GM21528 (cell line): ENCODE results near the gene SYCP2.
"Not testable (repeated sequence)": the region's sequence is repeated elsewhere in the genome, so short reads cannot be mapped to it uniquely, and the experiment has no call there.

Experiments
- ATAC-seq: cut with Tn5 transposase; IDR thresholded peaks from one replicate; pipeline ENCODE4 v1.9.1; 2021; ENCODE audit warnings: mild to moderate bottlenecking, moderate library complexity; ENCODE audit not compliant: unreplicated experiment, low FRiP score

Gene SYCP2

GRCh38 chr20:59911041-59911440, 22.4 kb downstream of the SYCP2 start:
- no peak for ATAC-seq

GRCh38 chr20:59908855-59909254, 24.6 kb downstream of the SYCP2 start:
- ATAC-seq = no peak

- ATAC-seq = no peak
These were observed 29.8 kb downstream of the SYCP2 start for GRCh38 chr20:59903621-59904020.

GRCh38 chr20:59902470-59902869, 31.0 kb downstream of the SYCP2 start:
- no peak for ATAC-seq

- no peak for ATAC-seq
These were observed 37.5 kb downstream of the SYCP2 start for GRCh38 chr20:59895908-59896307.

- no peak for ATAC-seq
These were observed 41.9 kb downstream of the SYCP2 start for GRCh38 chr20:59891581-59891980.

- not testable (repeated sequence) for ATAC-seq
These were observed 43.4 kb downstream of the SYCP2 start for GRCh38 chr20:59890035-59890434.

GRCh38 chr20:59888050-59888449, 45.4 kb downstream of the SYCP2 start:
- ATAC-seq = no peak

GRCh38 chr20:59884494-59884893, 48.9 kb downstream of the SYCP2 start:
- no peak for ATAC-seq

- no peak for ATAC-seq
These were observed 53.2 kb downstream of the SYCP2 start for GRCh38 chr20:59880198-59880597.

GRCh38 chr20:59873409-59873808, 60.0 kb downstream of the SYCP2 start:
- ATAC-seq = no peak

- no peak for ATAC-seq
These were observed 62.3 kb downstream of the SYCP2 start for GRCh38 chr20:59871096-59871495.

GRCh38 chr20:59866338-59866737, 67.1 kb downstream of the SYCP2 start:
- ATAC-seq = no peak

GRCh38 chr20:59864726-59865125, 68.7 kb downstream of the SYCP2 start:
- no peak for ATAC-seq

- ATAC-seq = no peak
These were observed 70.4 kb downstream of the SYCP2 start for GRCh38 chr20:59863058-59863457.

GRCh38 chr20:59861401-59861800, 72.0 kb downstream of the SYCP2 start:
- ATAC-seq = no peak

GRCh38 chr20:59858425-59858824, 75.0 kb downstream of the SYCP2 start:
- ATAC-seq = no peak

GRCh38 chr20:59857966-59858365, 75.5 kb downstream of the SYCP2 start:
- ATAC-seq = no peak

GRCh38 chr20:59856941-59857340, 76.5 kb downstream of the SYCP2 start:
- ATAC-seq = not testable (repeated sequence)

- not testable (repeated sequence) for ATAC-seq
These were observed 76.9 kb downstream of the SYCP2 start for GRCh38 chr20:59856526-59856925.

- ATAC-seq = no peak
These were observed 83.3 kb downstream of the SYCP2 start for GRCh38 chr20:59850018-59850641.

GRCh38 chr20:59848182-59848581, 85.3 kb downstream of the SYCP2 start:
- no peak for ATAC-seq

GRCh38 chr20:59845472-59845871, 88.0 kb downstream of the SYCP2 start:
- no peak for ATAC-seq
